K562 (cell line): ENCODE data around the gene NAP1L4. TPM values are rescaled to one million over a fixed set of nuclear protein-coding genes. Genes with fewer than 3 reads are reported as not detected.

Experiments
- CXXC5 ChIP-seq: fragments of 250-450 bp; sonication (Bioruptor Pico); IDR thresholded peaks from 2 replicates; pipeline ENCODE4 v1.8.0; 2022; ENCODE audit warnings: inconsistent platforms, mild to moderate bottlenecking, moderate library complexity
- MAFK ChIP-seq: IDR thresholded peaks from 2 replicates; pipeline ENCODE4 v1.6.1; 2011; ENCODE audit warnings: low read length, improper control_type of control experiment
- MTA3 ChIP-seq: fragments of 450-650 bp; formaldehyde crosslinking; IDR thresholded peaks from 2 replicates; pipeline ENCODE4 v1.6.1; 2017; ENCODE audit warnings: mild to moderate bottlenecking, borderline replicate concordance
- NEUROD1 ChIP-seq: fragments of 150-350 bp; IDR thresholded peaks from 2 replicates; pipeline ENCODE4 v1.6.1; 2014; ENCODE audit warnings: borderline replicate concordance, low read length, low read depth; ENCODE audit not compliant: partially characterized antibody
- POLR2B ChIP-seq: fragments of 450-650 bp; IDR thresholded peaks from 2 replicates; pipeline ENCODE4 v1.6.1; 2018; ENCODE audit warnings: low read depth; ENCODE audit not compliant: partially characterized antibody
- SAP30 ChIP-seq: fragments of 200-600 bp; sonication (generic); IDR thresholded peaks from 2 replicates; pipeline ENCODE4 v1.6.1; 2012; ENCODE audit warnings: borderline replicate concordance, low read depth, mild to moderate bottlenecking, moderate library complexity, low read length, control low read depth, inconsistent platforms; ENCODE audit not compliant: insufficient read depth, poor library complexity, severe bottlenecking
- SIN3A ChIP-seq, 2 experiments: fragments of 150-350 bp in 1 of 2; IDR thresholded peaks; 2 replicates each; pipeline ENCODE4 v1.6.1; 2011 to 2016; ENCODE audit warnings: borderline replicate concordance in 2 of 2, low read depth in 2 of 2, low read length in 2 of 2, mild to moderate bottlenecking in 2 of 2, moderate library complexity in 2 of 2; ENCODE audit not compliant: control insufficient read depth in 1 of 2
- ZNF507 ChIP-seq: conservative IDR thresholded peaks from 2 replicates; pipeline ENCODE4 v1.6.1; 2017; ENCODE audit warnings: missing genetic modification characterization, missing compliant biosample characterization
- polyA plus RNA-seq, 8 experiments: library from polyadenylated mRNA; depleted of rRNA in 4 of 8; stranded (reverse) in 5 of 8; unstranded in 3 of 8; fragments of >200 nt; fragmentation: Nextera tagmentation in 2 of 8; fragmentation: Illumina TruSeq in 1 of 8; extraction: Ambion mirVana in 2 of 8; extraction: Trizol in 1 of 8; gene quantifications; 2 replicates each; pipeline versions ENCODE4 v1.2.1 to v1.2.3, GENCODE V29; 2011 to 2014; ENCODE audit warnings: inconsistent platforms in 1 of 8, missing spikeins in 1 of 8
- total RNA-seq, 7 experiments: library from RNA; depleted of rRNA in 6 of 7; stranded (reverse); fragments of >200 nt in 6 of 7; fragmentation: Illumina TruSeq in 2 of 7; extraction: Trizol in 2 of 7; gene quantifications; 2 replicates each; pipeline versions ENCODE4 v1.2.1 to v1.2.3, GENCODE V29; 2011 to 2021; ENCODE audit warnings: low replicate concordance in 1 of 7
- TF ChIP-seq, protein P1 (sequence below): sonication (generic); formaldehyde crosslinking; IDR thresholded peaks from 2 replicates; pipeline ENCODE4 v1.8.1; 2023; ENCODE audit warnings: missing genetic modification reagents, mild to moderate bottlenecking, borderline replicate concordance
- TF ChIP-seq, protein P2 (sequence below): fragments of 250-450 bp; sonication (Bioruptor Pico); IDR thresholded peaks from 2 replicates; pipeline ENCODE4 v1.4.0; 2020; ENCODE audit warnings: mild to moderate bottlenecking
- TF ChIP-seq, protein P3 (sequence below), 2 experiments: fragments of 450-650 bp; IDR thresholded peaks; 2 replicates each; pipeline ENCODE4 v1.6.1; 2016
- TF ChIP-seq, protein P4 (sequence below): sonication (generic); formaldehyde crosslinking; IDR thresholded peaks from 2 replicates; pipeline ENCODE4 v1.8.1; 2023; ENCODE audit warnings: mild to moderate bottlenecking, missing genetic modification reagents

Gene NAP1L4
- total and polyA plus RNA-seq, 9 of the 15 experiments (the other 6 are each of a cell fraction or from before 2014, with no cell fraction given): 34.1 to 237 (median 179) TPM

DNA sequence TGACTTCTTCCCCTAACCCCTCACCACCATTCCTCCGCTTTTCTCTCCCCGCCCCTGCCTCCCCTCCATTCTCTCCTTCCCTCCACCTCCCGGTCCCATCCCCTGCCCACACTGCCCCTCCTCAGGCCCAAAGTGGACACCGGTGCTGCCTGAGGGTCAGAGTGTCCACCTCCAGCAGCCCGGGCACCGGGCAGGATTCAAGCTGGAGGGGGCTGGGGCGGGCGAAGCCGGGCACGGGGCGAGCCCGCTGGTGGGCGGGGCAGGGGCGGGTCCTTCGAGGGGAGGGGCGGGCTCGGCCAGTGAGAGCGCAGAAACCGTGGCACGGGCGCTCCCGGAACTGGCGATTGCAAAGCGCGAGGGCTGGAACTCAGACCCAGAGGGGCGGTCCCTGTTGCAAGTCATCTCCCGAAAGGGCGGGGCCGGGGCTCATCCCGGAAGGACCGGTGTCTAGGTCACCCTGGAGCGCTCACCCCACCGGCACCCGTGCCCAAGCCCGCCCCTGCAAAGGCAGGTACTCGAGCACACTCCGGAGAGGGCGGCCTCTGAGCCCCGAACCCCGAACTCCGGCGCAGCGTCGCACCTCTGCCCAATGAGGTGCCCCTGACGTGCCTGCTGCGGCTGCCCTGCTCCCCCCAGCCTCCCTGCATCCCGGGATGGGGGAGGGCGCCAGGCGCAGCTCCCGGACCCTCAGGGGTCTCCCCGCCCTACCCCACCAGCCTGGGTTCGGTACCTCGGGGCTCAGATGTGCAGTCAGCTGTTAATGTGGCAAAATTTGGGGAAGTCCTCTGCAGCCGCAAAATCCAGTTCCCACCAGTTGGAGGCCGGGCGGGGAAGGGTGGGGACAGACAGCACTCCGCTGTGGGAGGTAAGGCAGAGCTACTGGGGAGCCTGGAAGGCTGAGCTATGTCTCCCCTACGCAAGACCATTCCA, 90.0 kb downstream of the NAP1L4 start (continued):
- TF ChIP-seq, protein P1, sequence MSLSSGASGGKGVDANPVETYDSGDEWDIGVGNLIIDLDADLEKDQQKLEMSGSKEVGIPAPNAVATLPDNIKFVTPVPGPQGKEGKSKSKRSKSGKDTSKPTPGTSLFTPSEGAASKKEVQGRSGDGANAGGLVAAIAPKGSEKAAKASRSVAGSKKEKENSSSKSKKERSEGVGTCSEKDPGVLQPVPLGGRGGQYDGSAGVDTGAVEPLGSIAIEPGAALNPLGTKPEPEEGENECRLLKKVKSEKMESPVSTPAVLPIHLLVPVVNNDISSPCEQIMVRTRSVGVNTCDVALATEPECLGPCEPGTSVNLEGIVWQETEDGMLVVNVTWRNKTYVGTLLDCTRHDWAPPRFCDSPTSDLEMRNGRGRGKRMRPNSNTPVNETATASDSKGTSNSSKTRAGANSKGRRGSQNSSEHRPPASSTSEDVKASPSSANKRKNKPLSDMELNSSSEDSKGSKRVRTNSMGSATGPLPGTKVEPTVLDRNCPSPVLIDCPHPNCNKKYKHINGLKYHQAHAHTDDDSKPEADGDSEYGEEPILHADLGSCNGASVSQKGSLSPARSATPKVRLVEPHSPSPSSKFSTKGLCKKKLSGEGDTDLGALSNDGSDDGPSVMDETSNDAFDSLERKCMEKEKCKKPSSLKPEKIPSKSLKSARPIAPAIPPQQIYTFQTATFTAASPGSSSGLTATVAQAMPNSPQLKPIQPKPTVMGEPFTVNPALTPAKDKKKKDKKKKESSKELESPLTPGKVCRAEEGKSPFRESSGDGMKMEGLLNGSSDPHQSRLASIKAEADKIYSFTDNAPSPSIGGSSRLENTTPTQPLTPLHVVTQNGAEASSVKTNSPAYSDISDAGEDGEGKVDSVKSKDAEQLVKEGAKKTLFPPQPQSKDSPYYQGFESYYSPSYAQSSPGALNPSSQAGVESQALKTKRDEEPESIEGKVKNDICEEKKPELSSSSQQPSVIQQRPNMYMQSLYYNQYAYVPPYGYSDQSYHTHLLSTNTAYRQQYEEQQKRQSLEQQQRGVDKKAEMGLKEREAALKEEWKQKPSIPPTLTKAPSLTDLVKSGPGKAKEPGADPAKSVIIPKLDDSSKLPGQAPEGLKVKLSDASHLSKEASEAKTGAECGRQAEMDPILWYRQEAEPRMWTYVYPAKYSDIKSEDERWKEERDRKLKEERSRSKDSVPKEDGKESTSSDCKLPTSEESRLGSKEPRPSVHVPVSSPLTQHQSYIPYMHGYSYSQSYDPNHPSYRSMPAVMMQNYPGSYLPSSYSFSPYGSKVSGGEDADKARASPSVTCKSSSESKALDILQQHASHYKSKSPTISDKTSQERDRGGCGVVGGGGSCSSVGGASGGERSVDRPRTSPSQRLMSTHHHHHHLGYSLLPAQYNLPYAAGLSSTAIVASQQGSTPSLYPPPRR (CRISPR knock-in tag): no peak
- 0 out of 4 replicates have a peak, but pooled peaks of 1 of the 2 experiments have one; percentile 38 for TF ChIP-seq SIN3A (IDR thresholded peaks at IDR 0.05; ENCODE audit: borderline replicate concordance in 2 of 2, control insufficient read depth in 1 of 2, low read depth in 2 of 2, low read length in 2 of 2)
- TF ChIP-seq, protein P2, sequence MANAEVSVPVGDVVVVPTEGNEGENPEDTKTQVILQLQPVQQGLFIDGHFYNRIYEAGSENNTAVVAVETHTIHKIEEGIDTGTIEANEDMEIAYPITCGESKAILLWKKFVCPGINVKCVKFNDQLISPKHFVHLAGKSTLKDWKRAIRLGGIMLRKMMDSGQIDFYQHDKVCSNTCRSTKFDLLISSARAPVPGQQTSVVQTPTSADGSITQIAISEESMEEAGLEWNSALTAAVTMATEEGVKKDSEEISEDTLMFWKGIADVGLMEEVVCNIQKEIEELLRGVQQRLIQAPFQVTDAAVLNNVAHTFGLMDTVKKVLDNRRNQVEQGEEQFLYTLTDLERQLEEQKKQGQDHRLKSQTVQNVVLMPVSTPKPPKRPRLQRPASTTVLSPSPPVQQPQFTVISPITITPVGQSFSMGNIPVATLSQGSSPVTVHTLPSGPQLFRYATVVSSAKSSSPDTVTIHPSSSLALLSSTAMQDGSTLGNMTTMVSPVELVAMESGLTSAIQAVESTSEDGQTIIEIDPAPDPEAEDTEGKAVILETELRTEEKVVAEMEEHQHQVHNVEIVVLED: no peak
- no peak for TF ChIP-seq ZNF507 (tag)
- TF ChIP-seq NEUROD1: peak; percentile 13
- TF ChIP-seq SAP30: peak; percentile 38
- TF ChIP-seq MAFK: no peak; the same call in 1 of the 2 replicates
- TF ChIP-seq, protein P3, sequence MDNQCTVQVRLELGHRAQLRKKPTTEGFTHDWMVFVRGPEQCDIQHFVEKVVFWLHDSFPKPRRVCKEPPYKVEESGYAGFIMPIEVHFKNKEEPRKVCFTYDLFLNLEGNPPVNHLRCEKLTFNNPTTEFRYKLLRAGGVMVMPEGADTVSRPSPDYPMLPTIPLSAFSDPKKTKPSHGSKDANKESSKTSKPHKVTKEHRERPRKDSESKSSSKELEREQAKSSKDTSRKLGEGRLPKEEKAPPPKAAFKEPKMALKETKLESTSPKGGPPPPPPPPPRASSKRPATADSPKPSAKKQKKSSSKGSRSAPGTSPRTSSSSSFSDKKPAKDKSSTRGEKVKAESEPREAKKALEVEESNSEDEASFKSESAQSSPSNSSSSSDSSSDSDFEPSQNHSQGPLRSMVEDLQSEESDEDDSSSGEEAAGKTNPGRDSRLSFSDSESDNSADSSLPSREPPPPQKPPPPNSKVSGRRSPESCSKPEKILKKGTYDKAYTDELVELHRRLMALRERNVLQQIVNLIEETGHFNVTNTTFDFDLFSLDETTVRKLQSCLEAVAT (IDR thresholded peaks at IDR 0.05): peak; percentile 14 to 51; a peak in 1 of 4 replicates
- peak; percentile 56 for TF ChIP-seq POLR2B
- TF ChIP-seq, protein P4, sequence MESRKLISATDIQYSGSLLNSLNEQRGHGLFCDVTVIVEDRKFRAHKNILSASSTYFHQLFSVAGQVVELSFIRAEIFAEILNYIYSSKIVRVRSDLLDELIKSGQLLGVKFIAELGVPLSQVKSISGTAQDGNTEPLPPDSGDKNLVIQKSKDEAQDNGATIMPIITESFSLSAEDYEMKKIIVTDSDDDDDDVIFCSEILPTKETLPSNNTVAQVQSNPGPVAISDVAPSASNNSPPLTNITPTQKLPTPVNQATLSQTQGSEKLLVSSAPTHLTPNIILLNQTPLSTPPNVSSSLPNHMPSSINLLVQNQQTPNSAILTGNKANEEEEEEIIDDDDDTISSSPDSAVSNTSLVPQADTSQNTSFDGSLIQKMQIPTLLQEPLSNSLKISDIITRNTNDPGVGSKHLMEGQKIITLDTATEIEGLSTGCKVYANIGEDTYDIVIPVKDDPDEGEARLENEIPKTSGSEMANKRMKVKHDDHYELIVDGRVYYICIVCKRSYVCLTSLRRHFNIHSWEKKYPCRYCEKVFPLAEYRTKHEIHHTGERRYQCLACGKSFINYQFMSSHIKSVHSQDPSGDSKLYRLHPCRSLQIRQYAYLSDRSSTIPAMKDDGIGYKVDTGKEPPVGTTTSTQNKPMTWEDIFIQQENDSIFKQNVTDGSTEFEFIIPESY (CRISPR knock-in tag): no peak
- TF ChIP-seq CXXC5 (CRISPR knock-in tag): 0 out of 2 replicates have a peak, but pooled peaks have one; percentile 34
- peak; percentile 65; the same call in 1 of the 2 replicates for TF ChIP-seq MTA3
